Measurements from ENCODE around the gene GM2A.

The GM2A gene

GRCh38 chr5:151258816-151259215 is 5.8 kb downstream of the GM2A start:
- Histone ChIP-seq H3K27me3 (ENCODE audit: low read length) (no peaks in the 10 kb centered on the region), H3F3A (ENCODE audit: insufficient read depth) (peaks cover 17% of the 10 kb centered on the region), H4K20me1 (ENCODE audit: low read depth, low read length) (no peaks in the 10 kb centered on the region; the same call in 1 of the 2 replicates), H3K27ac (ENCODE audit: low read depth, low read length) (no peak overlapping the region), H3K36me3 (ENCODE audit: low read length) (peaks cover 9% of the 10 kb centered on the region; the same call in 1 of the 2 replicates), H3K4me2 (ENCODE audit: low read depth, low read length, poor library complexity, severe bottlenecking) (no peak overlapping the region), H3K9me2 (replicated peaks; ENCODE audit: insufficient read depth, low read length) (no peaks in the 10 kb centered on the region), H3K9me3 (ENCODE audit: insufficient read depth, low read length) (no peaks in the 10 kb centered on the region), H3K79me2 (ENCODE audit: insufficient read depth, low read length) (peaks cover 98% of the 10 kb centered on the region), H2AFZ (ENCODE audit: low read depth, low read length, severe bottlenecking) (no peak overlapping the region), H3K4me3 (ENCODE audit: insufficient read depth, low read length, poor library complexity, severe bottlenecking) (no peak overlapping the region), H3K9ac (ENCODE audit: low read length) (no peak overlapping the region)
- TF ChIP-seq CTCF (IDR thresholded peaks at IDR 0.05; ENCODE audit: insufficient read depth, low read length, poor library complexity, severe bottlenecking): no peak
- TF ChIP-seq EZH2phosphoT487 (conservative IDR thresholded peaks at IDR 0.05; ENCODE audit: low read length): no peak

GRCh38 chr5:151259931-151260330 is 6.9 kb downstream of the GM2A start:
- Histone ChIP-seq H3K36me3 (ENCODE audit: low read length) (peaks cover 14% of the 10 kb centered on the region), H2AFZ (ENCODE audit: low read depth, low read length, severe bottlenecking) (no peak overlapping the region)

GRCh38 chr5:151262532-151262931 is 9.5 kb downstream of the GM2A start:
- Histone ChIP-seq H3K4me2 (ENCODE audit: low read depth, low read length, poor library complexity, severe bottlenecking) (no peak overlapping the region), H3K9ac (ENCODE audit: low read length) (no peak overlapping the region), H3K36me3 (ENCODE audit: low read length) (peaks cover 25% of the 10 kb centered on the region), H3K27me3 (ENCODE audit: low read length) (no peaks in the 10 kb centered on the region), H3K4me3 (ENCODE audit: insufficient read depth, low read length, poor library complexity, severe bottlenecking) (no peak overlapping the region), H2AFZ (ENCODE audit: low read depth, low read length, severe bottlenecking) (no peak overlapping the region), H3F3A (ENCODE audit: insufficient read depth) (no peaks in the 10 kb centered on the region), H3K79me2 (ENCODE audit: insufficient read depth, low read length) (peaks cover 77% of the 10 kb centered on the region), H3K9me2 (replicated peaks; ENCODE audit: insufficient read depth, low read length) (no peaks in the 10 kb centered on the region), H4K20me1 (ENCODE audit: low read depth, low read length) (no peaks in the 10 kb centered on the region; the same call in 1 of the 2 replicates), H3K9me3 (ENCODE audit: insufficient read depth, low read length) (no peaks in the 10 kb centered on the region), H3K27ac (ENCODE audit: low read depth, low read length) (no peak overlapping the region)
- TF ChIP-seq EZH2phosphoT487 (conservative IDR thresholded peaks at IDR 0.05; ENCODE audit: low read length) (no peak), CTCF (IDR thresholded peaks at IDR 0.05; ENCODE audit: insufficient read depth, low read length, poor library complexity, severe bottlenecking) (no peak)

More at GRCh38 chr5:151259931-151260330, 6.9 kb downstream of the GM2A start:
- peaks cover 97% of the 10 kb centered on the region for H3K79me2 ChIP-seq (ENCODE audit: insufficient read depth, low read length)
- no peaks in the 10 kb centered on the region; the same call in 1 of the 2 replicates for H4K20me1 ChIP-seq (ENCODE audit: low read depth, low read length)
- no peak overlapping the region for H3K27ac ChIP-seq (ENCODE audit: low read depth, low read length)
- H3K9me2 ChIP-seq (replicated peaks; ENCODE audit: insufficient read depth, low read length): no peaks in the 10 kb centered on the region
- H3K9ac ChIP-seq (ENCODE audit: low read length): no peak overlapping the region
- peaks cover 8% of the 10 kb centered on the region; the same call in 1 of the 2 replicates for H3F3A ChIP-seq (ENCODE audit: insufficient read depth)
- TF ChIP-seq EZH2phosphoT487 (conservative IDR thresholded peaks at IDR 0.05; ENCODE audit: low read length) (no peak), CTCF (IDR thresholded peaks at IDR 0.05; ENCODE audit: insufficient read depth, low read length, poor library complexity, severe bottlenecking) (no peak)
- no peaks in the 10 kb centered on the region for H3K9me3 ChIP-seq (ENCODE audit: insufficient read depth, low read length)
- no peaks in the 10 kb centered on the region for H3K27me3 ChIP-seq (ENCODE audit: low read length)
- H3K4me2 ChIP-seq (ENCODE audit: low read depth, low read length, poor library complexity, severe bottlenecking): no peak overlapping the region
- H3K4me3 ChIP-seq (ENCODE audit: insufficient read depth, low read length, poor library complexity, severe bottlenecking): no peak overlapping the region
